HG03064 (cell line): ENCODE results near the gene SLC6A12.
"Not testable (repeated sequence)": the region's sequence is repeated elsewhere in the genome, so short reads cannot be mapped to it uniquely, and the experiment has no call there.

ENCODE experiments used
- ATAC-seq: cut with Tn5 transposase; IDR thresholded peaks from one replicate; pipeline ENCODE4 v1.9.1; 2021; ENCODE audit warnings: low read depth; ENCODE audit not compliant: unreplicated experiment

Gene SLC6A12

GRCh38 chr12:218728-219590 is 5.0 kb upstream of the SLC6A12 start:
- ATAC-seq: no peak

GRCh38 chr12:218221-218620 is 4.3 kb upstream of the SLC6A12 start:
- no peak for ATAC-seq

GRCh38 chr12:217029-217428 is 3.1 kb upstream of the SLC6A12 start:
- ATAC-seq: not testable (repeated sequence)

- ATAC-seq: no peak
These were observed 1.2 kb upstream of the SLC6A12 start for GRCh38 chr12:215116-215515.

GRCh38 chr12:213527-213932 is 427 bp downstream of the SLC6A12 start:
- no peak for ATAC-seq

- no peak for ATAC-seq
These were observed 1.0 kb downstream of the SLC6A12 start for GRCh38 chr12:212715-213526.

GRCh38 chr12:212415-212714 is 1.6 kb downstream of the SLC6A12 start:
- no peak for ATAC-seq

- ATAC-seq: no peak
These were observed 2.1 kb downstream of the SLC6A12 start for GRCh38 chr12:211639-212414.

GRCh38 chr12:211142-211465 is 2.9 kb downstream of the SLC6A12 start:
- no peak for ATAC-seq

- no peak for ATAC-seq
These were observed 3.4 kb downstream of the SLC6A12 start for GRCh38 chr12:210277-211141.

- no peak for ATAC-seq
These were observed 4.1 kb downstream of the SLC6A12 start for GRCh38 chr12:209851-210250.

- ATAC-seq: no peak
These were observed 4.7 kb downstream of the SLC6A12 start for GRCh38 chr12:209246-209645.

- no peak for ATAC-seq
These were observed 5.1 kb downstream of the SLC6A12 start for GRCh38 chr12:208813-209212.

GRCh38 chr12:207804-208203 is 6.2 kb downstream of the SLC6A12 start:
- no peak for ATAC-seq

GRCh38 chr12:206746-207440 is 7.1 kb downstream of the SLC6A12 start:
- no peak for ATAC-seq

- ATAC-seq: no peak
These were observed 8.9 kb downstream of the SLC6A12 start for GRCh38 chr12:205026-205425.

GRCh38 chr12:204261-204678 is 9.7 kb downstream of the SLC6A12 start:
- ATAC-seq: no peak

GRCh38 chr12:203462-204260 is 10.3 kb downstream of the SLC6A12 start:
- ATAC-seq: no peak

- ATAC-seq: no peak
These were observed 10.9 kb downstream of the SLC6A12 start for GRCh38 chr12:203074-203461.
